Lower leg skin (tissue), 3 donors: ENCODE data around the gene STPG2.

Experiments
- POLR2A ChIP-seq, 2 donors: fragments of 450-650 bp; IDR thresholded peaks; one replicate each; pipeline ENCODE4 v1.6.1; 2016 to 2017; ENCODE audit warnings: antibody characterized with exemption in 2 of 2, mild to moderate bottlenecking in 1 of 2, moderate library complexity in 1 of 2
- TF ChIP-seq, protein P1 (sequence below), 3 donors: fragments of 450-650 bp; IDR thresholded peaks; one replicate each; pipeline ENCODE4 v1.5.1; 2016; ENCODE audit warnings: antibody characterized with exemption in 3 of 3, mild to moderate bottlenecking in 3 of 3, moderate library complexity in 2 of 3

DNA sequence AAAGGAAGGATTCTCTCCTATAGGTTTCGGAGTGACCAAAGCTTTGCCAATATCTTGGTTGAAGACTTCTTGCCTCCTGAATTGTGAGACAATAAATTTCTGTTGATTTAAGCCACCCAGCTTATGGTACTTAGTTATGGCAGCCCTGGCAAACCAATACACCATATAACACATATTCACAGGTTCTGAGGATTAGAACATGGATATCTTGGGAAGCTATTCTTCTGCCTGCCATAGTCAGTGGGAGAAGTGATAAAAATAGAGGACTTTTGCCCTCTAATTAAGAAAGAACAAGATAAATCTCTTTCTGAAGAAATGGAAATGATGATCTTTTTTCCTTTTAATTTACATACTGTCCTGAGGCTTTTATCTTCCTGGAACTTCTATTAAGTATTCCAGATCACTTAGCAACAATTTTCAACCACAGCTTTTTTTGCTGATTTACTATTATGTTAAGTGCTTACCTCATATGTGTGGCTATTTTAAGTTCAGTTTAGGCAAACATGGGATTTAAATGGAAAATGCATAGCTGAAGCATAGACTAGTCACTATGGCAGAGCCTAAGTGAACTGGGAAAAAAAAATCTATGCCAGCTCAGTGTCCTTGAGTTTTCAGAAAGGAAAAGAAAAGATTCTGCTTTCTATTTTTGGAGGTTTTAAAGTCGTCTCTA, 381.7 kb downstream of the STPG2 start:
- TF ChIP-seq, protein P1, sequence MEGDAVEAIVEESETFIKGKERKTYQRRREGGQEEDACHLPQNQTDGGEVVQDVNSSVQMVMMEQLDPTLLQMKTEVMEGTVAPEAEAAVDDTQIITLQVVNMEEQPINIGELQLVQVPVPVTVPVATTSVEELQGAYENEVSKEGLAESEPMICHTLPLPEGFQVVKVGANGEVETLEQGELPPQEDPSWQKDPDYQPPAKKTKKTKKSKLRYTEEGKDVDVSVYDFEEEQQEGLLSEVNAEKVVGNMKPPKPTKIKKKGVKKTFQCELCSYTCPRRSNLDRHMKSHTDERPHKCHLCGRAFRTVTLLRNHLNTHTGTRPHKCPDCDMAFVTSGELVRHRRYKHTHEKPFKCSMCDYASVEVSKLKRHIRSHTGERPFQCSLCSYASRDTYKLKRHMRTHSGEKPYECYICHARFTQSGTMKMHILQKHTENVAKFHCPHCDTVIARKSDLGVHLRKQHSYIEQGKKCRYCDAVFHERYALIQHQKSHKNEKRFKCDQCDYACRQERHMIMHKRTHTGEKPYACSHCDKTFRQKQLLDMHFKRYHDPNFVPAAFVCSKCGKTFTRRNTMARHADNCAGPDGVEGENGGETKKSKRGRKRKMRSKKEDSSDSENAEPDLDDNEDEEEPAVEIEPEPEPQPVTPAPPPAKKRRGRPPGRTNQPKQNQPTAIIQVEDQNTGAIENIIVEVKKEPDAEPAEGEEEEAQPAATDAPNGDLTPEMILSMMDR (IDR thresholded peaks at IDR 0.05): no peak
- no peak for TF ChIP-seq POLR2A (IDR thresholded peaks at IDR 0.05)
